ENCODE data around the gene SLX1A.
"Not testable (repeated sequence)": the region's sequence is repeated elsewhere in the genome, so short reads cannot be mapped to it uniquely, and the experiment has no call there.

Gene SLX1A

DNA sequence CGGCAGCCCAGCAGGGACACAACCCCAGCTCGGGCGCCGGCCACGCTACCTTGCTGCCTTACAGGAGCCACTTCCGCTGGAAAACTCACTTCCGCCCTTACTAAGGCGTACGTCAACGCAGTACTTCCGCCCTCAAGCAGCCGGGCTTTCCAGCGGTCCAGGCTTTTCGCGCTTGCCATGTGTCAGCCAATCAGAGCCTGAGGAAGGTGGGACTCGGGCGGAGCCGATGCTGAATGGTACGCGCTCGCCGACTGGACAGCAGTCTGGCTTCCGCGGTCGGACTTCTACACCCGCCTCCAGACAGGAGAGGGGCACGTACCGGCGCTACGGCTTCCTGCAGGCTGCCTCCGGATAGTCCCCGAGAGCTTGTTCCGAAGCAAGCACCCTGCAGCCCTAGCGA is at the start of gene SLX1A, which contains the start of gene BOLA2B:
Gene SLX1A (plus strand): TSS at position 261 of the 400 bp plus-strand sequence. CDS start 210 bp downstream, outside the sequence.
Gene BOLA2B (minus strand): TSS at position 52 of the 400 bp plus-strand sequence. CDS start 71 bp downstream, outside the sequence.
- not testable (repeated sequence) for DNase-seq (ENCODE audit: low spot score)

GRCh38 chr16:30144017-30144416 is 49.7 kb upstream of the SLX1A start:
- DNase-seq (ENCODE audit: low spot score), result no peak

GRCh38 chr16:30144917-30145316 is 48.8 kb upstream of the SLX1A start:
- DNase-seq (ENCODE audit: low spot score), result no peak

DNA sequence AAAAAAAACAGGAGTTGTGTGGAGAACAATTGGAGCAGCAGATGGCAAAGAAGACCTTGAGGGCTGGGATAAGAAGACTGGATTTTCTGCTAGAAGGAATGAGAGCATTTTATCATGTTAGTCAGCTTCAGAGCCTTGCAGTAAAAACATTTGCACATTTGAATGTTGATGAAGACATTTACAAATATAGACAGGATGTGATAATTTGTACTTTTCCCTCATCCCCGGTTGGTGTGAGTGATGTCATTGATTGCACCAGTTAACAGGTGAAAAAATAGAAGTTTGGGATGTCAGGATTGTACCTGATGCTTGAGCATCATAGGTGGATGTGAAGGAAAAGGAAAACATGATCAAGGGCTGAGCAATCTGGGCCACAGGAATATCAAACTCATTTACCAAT is 48.0 kb upstream of the SLX1A start:
- no peak for DNase-seq (ENCODE audit: low spot score)

GRCh38 chr16:30147843-30148510 is 45.7 kb upstream of the SLX1A start:
- DNase-seq (ENCODE audit: low spot score), result no peak

GRCh38 chr16:30149250-30149930 is 44.3 kb upstream of the SLX1A start:
- DNase-seq (ENCODE audit: low spot score), result no peak

- no peak for DNase-seq (ENCODE audit: low spot score)
These were observed 42.6 kb upstream of the SLX1A start for GRCh38 chr16:30151091-30151490.

DNA sequence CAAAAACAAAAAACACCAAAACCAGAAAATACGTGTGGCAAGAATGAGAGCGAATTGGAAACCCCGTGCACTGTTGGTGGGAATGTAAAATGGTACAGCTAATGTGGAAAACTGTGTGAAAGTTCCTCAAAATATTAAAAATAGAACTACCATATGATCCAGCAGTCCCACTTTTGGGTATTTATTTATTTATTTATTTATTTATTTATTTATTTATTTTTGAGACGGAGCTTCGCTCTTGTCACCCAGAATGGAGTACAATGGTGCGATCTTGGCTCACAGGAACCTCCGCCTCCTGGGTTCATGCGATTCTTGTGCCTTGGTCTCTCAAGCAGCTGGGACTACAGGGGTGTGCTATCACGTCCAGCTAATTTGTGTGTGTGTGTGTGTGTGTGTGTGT is 41.2 kb upstream of the SLX1A start:
- DNase-seq (ENCODE audit: low spot score), result no peak

GRCh38 chr16:30155188-30155587 is 38.5 kb upstream of the SLX1A start:
- no peak for DNase-seq (ENCODE audit: low spot score)

DNA sequence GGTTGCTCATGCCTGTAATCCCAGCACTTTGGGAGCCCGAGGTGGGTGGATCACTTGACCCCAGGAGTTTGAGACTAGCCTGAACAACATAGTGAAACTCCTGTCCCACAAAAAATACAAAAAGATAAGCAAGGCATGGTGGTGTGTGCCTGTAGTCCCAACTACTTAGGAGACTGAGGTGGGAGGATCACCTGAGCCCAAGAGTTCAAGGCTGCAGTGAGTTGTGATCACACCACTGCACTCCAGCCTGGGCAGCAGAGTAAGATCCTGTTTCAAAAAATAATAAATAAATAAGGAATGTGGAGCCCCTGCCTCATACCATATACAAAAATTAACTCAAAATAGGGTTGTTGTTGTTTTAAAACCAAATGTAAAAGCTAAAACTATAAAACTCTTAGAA is 36.5 kb upstream of the SLX1A start:
- DNase-seq (ENCODE audit: low spot score), result no peak

GRCh38 chr16:30163538-30163937 is 30.1 kb upstream of the SLX1A start:
- no peak for DNase-seq (ENCODE audit: low spot score)

GRCh38 chr16:30166202-30166902 is 27.3 kb upstream of the SLX1A start:
- no peak for DNase-seq (ENCODE audit: low spot score)

GRCh38 chr16:30168746-30169145 is 24.9 kb upstream of the SLX1A start:
- not testable (repeated sequence) for DNase-seq (ENCODE audit: low spot score)

DNA sequence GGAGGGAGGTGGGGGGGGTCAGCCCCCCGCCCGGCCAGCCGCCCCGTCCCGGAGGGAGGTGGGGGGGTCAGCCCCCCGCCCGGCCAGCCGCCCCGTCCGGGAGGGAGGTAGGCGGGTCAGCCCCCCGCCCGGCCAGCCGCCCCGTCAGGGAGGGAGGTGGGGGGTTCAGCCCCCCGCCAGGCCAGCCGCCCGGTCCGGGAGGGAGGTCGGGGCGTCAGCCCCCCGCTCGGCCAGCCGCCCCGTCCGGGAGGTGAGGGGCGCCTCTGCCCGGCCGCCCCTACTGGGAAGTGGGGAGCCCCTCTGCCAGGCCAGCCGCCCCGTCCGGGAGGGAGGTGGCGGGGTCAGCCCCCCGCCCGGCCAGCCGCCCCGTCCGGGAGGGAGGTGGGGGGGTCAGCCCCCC is 24.3 kb upstream of the SLX1A start:
- DNase-seq (ENCODE audit: low spot score), result not testable (repeated sequence)

DNA sequence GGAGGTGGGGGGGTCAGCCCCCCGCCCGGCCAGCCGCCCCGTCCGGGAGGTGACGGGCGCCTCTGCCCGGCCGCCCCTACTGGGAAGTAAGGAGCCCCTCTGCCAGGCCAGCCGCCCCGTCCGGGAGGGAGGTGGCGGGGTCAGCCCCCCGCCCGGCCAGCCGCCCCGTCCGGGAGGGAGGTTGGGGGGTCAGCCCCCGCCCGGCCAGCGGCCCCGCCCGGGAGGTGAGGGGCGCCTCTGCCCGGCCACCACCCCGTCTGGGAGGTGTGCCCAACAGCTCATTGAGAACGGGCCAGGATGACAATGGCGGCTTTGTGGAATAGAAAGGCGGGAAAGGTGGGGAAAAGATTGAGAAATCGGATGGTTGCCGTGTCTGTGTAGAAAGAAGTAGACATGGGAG is 23.5 kb upstream of the SLX1A start:
- not testable (repeated sequence) for DNase-seq (ENCODE audit: low spot score)

- DNase-seq (ENCODE audit: low spot score), result no peak
These were observed 20.6 kb upstream of the SLX1A start for GRCh38 chr16:30173054-30173453.

DNA sequence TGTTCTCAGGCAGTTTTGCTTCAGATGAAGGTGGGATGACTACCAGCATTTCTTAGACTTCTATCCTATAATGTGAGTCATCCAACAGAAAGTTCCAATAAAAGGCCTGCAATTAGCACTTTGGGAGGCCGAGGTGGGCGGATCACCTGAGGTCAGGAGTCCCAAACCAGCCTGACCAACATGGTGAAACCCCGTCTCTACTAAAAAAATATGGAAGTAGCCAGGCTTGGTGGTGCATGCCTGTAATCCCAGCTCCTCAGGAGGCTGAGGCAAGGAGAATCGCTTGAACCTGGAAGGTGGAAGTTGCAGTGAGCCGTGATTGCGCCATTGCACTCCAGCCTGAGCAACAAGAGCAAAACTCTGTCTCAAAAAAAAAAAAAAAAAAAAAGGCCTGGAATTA is 16.8 kb upstream of the SLX1A start:
- not testable (repeated sequence) for DNase-seq (ENCODE audit: low spot score)

DNA sequence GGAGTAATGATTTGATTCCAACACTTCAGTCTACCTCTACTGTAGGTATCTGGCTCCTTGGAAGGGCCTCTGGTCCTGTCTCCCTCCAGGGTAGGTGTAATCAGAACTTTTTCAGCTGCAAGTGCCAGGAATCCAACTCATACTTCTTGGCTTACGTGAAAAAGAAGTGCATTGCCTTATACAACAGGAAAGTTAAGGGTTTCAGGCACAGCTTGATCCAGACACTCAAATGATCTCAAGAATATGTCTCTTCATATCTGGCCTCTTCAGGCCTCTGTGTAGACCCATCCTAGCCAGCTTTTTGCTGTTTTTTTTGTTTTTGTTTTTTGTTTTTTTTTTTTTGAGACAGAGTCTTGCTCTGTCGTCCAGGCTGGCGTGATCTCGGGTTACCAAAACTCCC is 14.5 kb upstream of the SLX1A start:
- no peak for DNase-seq (ENCODE audit: low spot score)

- DNase-seq (ENCODE audit: low spot score), result no peak
These were observed 13.7 kb upstream of the SLX1A start for GRCh38 chr16:30179931-30180330.

GRCh38 chr16:30180741-30181140 is 12.9 kb upstream of the SLX1A start:
- DNase-seq (ENCODE audit: low spot score), result no peak

DNA sequence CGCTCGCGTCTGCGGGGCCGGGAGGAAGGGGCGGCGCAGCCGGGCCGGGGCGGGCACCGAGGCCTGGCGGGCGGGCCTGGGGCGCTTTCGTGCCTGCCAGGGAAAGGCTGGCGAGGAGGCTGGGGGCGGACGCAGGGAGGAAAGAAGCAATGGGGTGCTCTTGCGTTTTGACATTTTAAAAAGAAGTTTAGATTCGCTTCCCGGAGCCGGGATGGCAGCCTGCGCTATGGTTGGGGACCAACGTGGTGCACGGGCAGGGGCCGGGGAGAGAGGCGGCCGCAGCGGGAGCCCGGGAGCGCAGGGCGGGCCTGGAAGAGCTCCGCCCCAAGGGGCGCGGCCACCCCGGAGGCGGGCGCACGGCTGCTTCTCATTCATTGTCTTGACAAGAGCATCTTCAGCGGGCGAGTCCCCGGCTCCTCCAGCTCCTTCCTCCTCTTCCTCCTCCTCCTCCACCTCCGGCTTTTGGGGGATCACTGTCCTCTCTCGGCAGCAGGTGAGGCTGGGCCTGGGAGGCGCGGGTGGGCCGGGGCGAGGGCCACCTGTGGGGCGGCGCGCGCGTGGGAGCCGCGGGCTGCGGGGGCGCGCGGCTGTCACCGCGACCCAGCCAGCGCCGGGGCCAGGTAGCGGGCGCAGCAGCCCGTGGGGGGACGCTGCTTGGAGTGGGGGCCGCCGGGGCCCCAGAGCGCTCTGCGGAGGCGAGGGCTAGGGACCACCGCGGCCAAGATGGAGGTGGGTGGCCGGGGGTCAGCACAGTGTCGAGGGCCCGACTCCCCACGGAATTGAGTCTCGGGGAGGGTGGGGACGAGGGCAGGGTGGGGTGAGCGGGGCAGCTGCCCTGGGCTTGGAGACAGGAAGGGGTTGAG is 10.2 kb upstream of the SLX1A start, which contains the start of gene CORO1A:
Gene CORO1A (plus strand): TSS at position 370 of the 863 bp plus-strand sequence. CDS start 1,608 bp downstream, outside the sequence.
- peak; percentile 92 for DNase-seq (ENCODE audit: low spot score)

Measured in activated CD4-positive, alpha-beta T cell treated with anti-CD3 and anti-CD28 coated beads, Interleukin-2, Interleukin-4, amounts not matched to agents 100 ng/mL and 50 ng/mL, durations not matched to agents 16 hours and 8 hours (primary cell).